HepG2 (cell line): Measurements from ENCODE around the gene AGAP1. TPM values are rescaled to one million over a fixed set of nuclear protein-coding genes. Genes with fewer than 3 reads are reported as not detected.
A peak's percentile ranks its signal among the peaks of the same experiment; 100 is the strongest.

Experiments
- CBX1 ChIP-seq: IDR thresholded peaks from one replicate; pipeline ENCODE4 v1.6.1; 2016; ENCODE audit warnings: antibody characterized with exemption, low read depth
- DNMT3B ChIP-seq: conservative IDR thresholded peaks from 2 replicates; pipeline ENCODE4 v1.6.1; 2016; ENCODE audit warnings: missing biosample characterization, control low read depth
- E2F5 ChIP-seq: sonication (generic); formaldehyde crosslinking; conservative IDR thresholded peaks from 2 replicates; pipeline ENCODE4 v1.4.0; 2020; ENCODE audit warnings: missing genetic modification reagents
- ETV6 ChIP-seq: sonication (generic); formaldehyde crosslinking; conservative IDR thresholded peaks from 2 replicates; pipeline ENCODE4 v1.4.0; 2020; ENCODE audit warnings: missing genetic modification reagents
- GATAD1 ChIP-seq: IDR thresholded peaks from 2 replicates; pipeline ENCODE4 v1.6.1; 2016; ENCODE audit warnings: missing genetic modification reagents, missing compliant biosample characterization
- GATAD2A ChIP-seq: IDR thresholded peaks from 2 replicates; pipeline ENCODE4 v1.6.1; 2016
- HOXD1 ChIP-seq: sonication (generic); formaldehyde crosslinking; IDR thresholded peaks from 2 replicates; pipeline ENCODE4 v1.5.0; 2020; ENCODE audit warnings: missing genetic modification reagents
- JUND ChIP-seq: sonication (generic); formaldehyde crosslinking; IDR thresholded peaks from 2 replicates; pipeline ENCODE4 v1.8.0; 2022; ENCODE audit warnings: mild to moderate bottlenecking, missing genetic modification reagents
- MED8 ChIP-seq: sonication (generic); formaldehyde crosslinking; IDR thresholded peaks from 2 replicates; pipeline ENCODE4 v1.8.1; 2023; ENCODE audit warnings: mild to moderate bottlenecking, missing genetic modification reagents; ENCODE audit not compliant: insufficient replicate concordance
- MEF2D ChIP-seq: sonication (generic); formaldehyde crosslinking; IDR thresholded peaks from 2 replicates; pipeline ENCODE4 v1.5.1; 2020; ENCODE audit warnings: mild to moderate bottlenecking, missing genetic modification reagents
- NR2F6 ChIP-seq, 2 experiments: IDR thresholded peaks; 2 replicates each; pipeline ENCODE4 v1.6.1; 2016; ENCODE audit warnings: antibody characterized with exemption in 1 of 2, mild to moderate bottlenecking in 1 of 2
- RARA ChIP-seq: IDR thresholded peaks from 2 replicates; pipeline ENCODE4 v1.6.1; 2016; ENCODE audit warnings: missing genetic modification reagents, missing compliant biosample characterization
- REL ChIP-seq: sonication (generic); formaldehyde crosslinking; conservative IDR thresholded peaks from 2 replicates; pipeline ENCODE4 v1.8.0; 2022; ENCODE audit warnings: mild to moderate bottlenecking, missing genetic modification reagents, moderate library complexity
- RELA ChIP-seq: sonication (generic); formaldehyde crosslinking; IDR thresholded peaks from 2 replicates; pipeline ENCODE4 v1.4.0; 2020; ENCODE audit warnings: missing genetic modification reagents
- SP4 ChIP-seq: sonication (generic); formaldehyde crosslinking; IDR thresholded peaks from 2 replicates; pipeline ENCODE4 v1.8.1; 2023; ENCODE audit warnings: mild to moderate bottlenecking, missing genetic modification reagents
- SRSF1 ChIP-seq: fragments of 200-400 bp; formaldehyde crosslinking; optimal IDR thresholded peaks from 2 replicates; pipeline ENCODE3; 2017; ENCODE audit warnings: mild to moderate bottlenecking, low read depth, low read length, moderate library complexity
- SRSF9 ChIP-seq: fragments of 200-400 bp; formaldehyde crosslinking; IDR thresholded peaks from 2 replicates; pipeline ENCODE4 v1.6.1; 2018; ENCODE audit warnings: borderline replicate concordance, mild to moderate bottlenecking, low read depth, low read length; ENCODE audit not compliant: insufficient read depth, poor library complexity, severe bottlenecking
- TAF1 ChIP-seq: sonication (generic); formaldehyde crosslinking; IDR thresholded peaks from 2 replicates; pipeline ENCODE4 v1.4.0; 2020; ENCODE audit warnings: missing genetic modification reagents
- TEAD2 ChIP-seq: sonication (generic); formaldehyde crosslinking; IDR thresholded peaks from 2 replicates; pipeline ENCODE4 v1.9.0; 2021; ENCODE audit warnings: missing genetic modification reagents
- ZMYM2 ChIP-seq: sonication (generic); formaldehyde crosslinking; IDR thresholded peaks from 2 replicates; pipeline ENCODE4 v1.8.0; 2022; ENCODE audit warnings: mild to moderate bottlenecking, missing genetic modification reagents
- ZNF101 ChIP-seq: sonication (generic); formaldehyde crosslinking; IDR thresholded peaks from 2 replicates; pipeline ENCODE4 v1.4.0; 2020; ENCODE audit warnings: mild to moderate bottlenecking, low read depth, missing genetic modification reagents, borderline replicate concordance
- ZNF138 ChIP-seq: sonication (generic); formaldehyde crosslinking; IDR thresholded peaks from 2 replicates; pipeline ENCODE4 v1.5.0; 2020; ENCODE audit warnings: mild to moderate bottlenecking, low read depth, missing genetic modification reagents
- ZNF256 ChIP-seq: sonication (generic); formaldehyde crosslinking; conservative IDR thresholded peaks from 2 replicates; pipeline ENCODE4 v1.4.0; 2020; ENCODE audit warnings: missing genetic modification reagents
- ZNF331 ChIP-seq: sonication (generic); formaldehyde crosslinking; IDR thresholded peaks from 2 replicates; pipeline ENCODE4 v1.4.0; 2020; ENCODE audit warnings: missing genetic modification reagents
- ZNF468 ChIP-seq: sonication (generic); formaldehyde crosslinking; IDR thresholded peaks from 2 replicates; pipeline ENCODE4 v1.8.0; 2022; ENCODE audit warnings: mild to moderate bottlenecking, moderate library complexity, missing genetic modification reagents
- ZNF558 ChIP-seq: sonication (generic); formaldehyde crosslinking; IDR thresholded peaks from 2 replicates; pipeline ENCODE4 v1.9.0; 2022; ENCODE audit warnings: mild to moderate bottlenecking, missing genetic modification reagents, borderline replicate concordance
- ZNF614 ChIP-seq: IDR thresholded peaks from 2 replicates; pipeline ENCODE4 v1.6.1; 2018; ENCODE audit warnings: missing biosample characterization, missing genetic modification reagents, inconsistent platforms, borderline replicate concordance
- polyA plus RNA-seq, 8 experiments: library from polyadenylated mRNA; depleted of rRNA in 3 of 8; stranded (reverse) in 7 of 8; unstranded in 1 of 8; fragments of >200 nt; fragmentation: Illumina TruSeq in 4 of 8; extraction: Trizol in 4 of 8; gene quantifications; 2 replicates each; pipeline versions ENCODE4 v1.2.1 to v1.2.3, GENCODE V29; 2011 to 2016; ENCODE audit warnings: low read depth in 4 of 8, missing spikeins in 1 of 8, mixed read lengths in 1 of 8; ENCODE audit not compliant: insufficient read depth in 1 of 8
- total RNA-seq, 5 experiments: library from RNA; depleted of rRNA; stranded (reverse); fragments of >200 nt; fragmentation: Illumina TruSeq; extraction: Trizol; gene quantifications; 2 replicates each; pipeline ENCODE4 v1.2.3, GENCODE V29; 2016; ENCODE audit warnings: low read depth in 1 of 5
- TF ChIP-seq, protein P1 (sequence below): sonication (generic); formaldehyde crosslinking; IDR thresholded peaks from 2 replicates; pipeline ENCODE4 v1.5.1; 2020; ENCODE audit warnings: missing genetic modification reagents, mild to moderate bottlenecking, borderline replicate concordance
- TF ChIP-seq, protein P2 (sequence below): IDR thresholded peaks from 2 replicates; pipeline ENCODE4 v1.6.1; 2016; ENCODE audit warnings: missing genetic modification reagents, missing compliant biosample characterization
- TF ChIP-seq, protein P3 (sequence below): sonication (generic); formaldehyde crosslinking; IDR thresholded peaks from 2 replicates; pipeline ENCODE4 v1.5.0; 2020; ENCODE audit warnings: missing genetic modification reagents

Gene AGAP1
- total and polyA plus RNA-seq, 2 of the 13 experiments (the other 11 are each of a cell fraction or from before 2014, with no cell fraction given), result 21.2 to 32.7 TPM

DNA sequence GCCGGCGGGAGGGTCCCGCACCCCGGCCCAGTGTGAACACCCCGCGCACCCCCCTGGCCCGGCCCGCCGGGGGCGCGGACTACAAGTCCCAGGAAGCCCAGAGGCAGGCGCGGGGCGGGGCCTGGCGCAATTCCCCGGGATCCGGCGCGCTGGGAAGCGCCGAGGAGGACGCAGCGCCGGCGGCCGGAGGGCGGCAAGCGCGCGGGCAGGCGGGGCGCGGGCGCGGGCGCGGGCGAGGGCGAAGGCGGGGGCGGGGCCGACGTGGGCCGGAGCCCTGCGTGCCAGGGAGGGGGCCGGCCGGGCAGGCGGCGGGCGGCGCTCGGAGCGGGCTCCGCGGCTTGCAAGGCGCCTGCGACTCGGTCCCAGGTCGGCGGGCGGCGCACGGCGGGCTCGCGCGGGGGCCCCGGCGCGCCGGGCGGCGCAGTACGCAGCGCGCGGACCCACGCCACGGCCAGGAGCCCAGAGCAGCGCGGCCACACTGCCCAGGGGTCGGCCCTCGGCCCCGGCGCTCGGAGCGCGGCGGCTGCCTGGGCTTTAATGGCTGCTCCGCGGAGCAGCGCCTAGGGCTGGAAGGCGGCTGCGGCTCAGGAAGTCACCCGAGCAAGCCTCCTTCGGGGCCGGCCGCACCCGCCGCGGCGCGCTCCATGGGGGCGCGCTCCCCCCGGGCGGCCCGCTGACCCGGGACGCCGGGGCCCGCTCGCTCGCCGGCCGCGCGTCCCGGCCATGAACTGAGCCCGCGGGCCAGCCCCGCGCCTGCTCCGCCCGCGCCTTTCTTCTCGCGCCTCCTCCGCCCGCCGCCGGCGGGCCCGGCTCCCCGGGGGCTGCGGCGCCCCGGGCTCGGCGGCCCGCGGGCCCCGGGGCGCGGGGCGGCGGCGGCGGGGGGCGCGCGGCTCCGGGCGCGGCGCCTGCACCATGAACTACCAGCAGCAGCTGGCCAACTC, at the start of gene AGAP1 (continued):
- no peak for TF ChIP-seq ZNF468 (CRISPR knock-in tag)
- TF ChIP-seq CBX1, result no peak
- no peak for TF ChIP-seq SRSF1
- TF ChIP-seq GATAD2A (CRISPR knock-in tag), result no peak
- TF ChIP-seq MEF2D (CRISPR knock-in tag), result no peak
- no peak for TF ChIP-seq ETV6 (CRISPR knock-in tag)
- TF ChIP-seq TAF1 (CRISPR knock-in tag), result peak; percentile 20; the same call in 1 of the 2 replicates
- no peak for TF ChIP-seq ZNF614 (CRISPR knock-in tag)
- no peak for TF ChIP-seq RELA (CRISPR knock-in tag)
- TF ChIP-seq ZNF256, result no peak
- TF ChIP-seq SP4, result peak; percentile 65; the same call in 1 of the 2 replicates
- TF ChIP-seq DNMT3B (CRISPR knock-in tag), result no peak
- no peak for TF ChIP-seq SRSF9
- TF ChIP-seq HOXD1 (CRISPR knock-in tag), result no peak; the same call in 1 of the 2 replicates
- no peak for TF ChIP-seq MED8
- TF ChIP-seq REL, result no peak
- no peak for TF ChIP-seq GATAD1 (CRISPR knock-in tag)
- no peak for TF ChIP-seq ZNF101 (CRISPR knock-in tag)
- no peak for TF ChIP-seq ZNF331 (CRISPR knock-in tag)
- no peak for TF ChIP-seq ZNF138 (CRISPR knock-in tag)
- TF ChIP-seq ZMYM2 (CRISPR knock-in tag), result no peak
- no peak for TF ChIP-seq ZNF558 (CRISPR knock-in tag)
- TF ChIP-seq TEAD2 (CRISPR knock-in tag), result no peak
- no peak for TF ChIP-seq JUND (CRISPR knock-in tag)
- TF ChIP-seq, protein P1, sequence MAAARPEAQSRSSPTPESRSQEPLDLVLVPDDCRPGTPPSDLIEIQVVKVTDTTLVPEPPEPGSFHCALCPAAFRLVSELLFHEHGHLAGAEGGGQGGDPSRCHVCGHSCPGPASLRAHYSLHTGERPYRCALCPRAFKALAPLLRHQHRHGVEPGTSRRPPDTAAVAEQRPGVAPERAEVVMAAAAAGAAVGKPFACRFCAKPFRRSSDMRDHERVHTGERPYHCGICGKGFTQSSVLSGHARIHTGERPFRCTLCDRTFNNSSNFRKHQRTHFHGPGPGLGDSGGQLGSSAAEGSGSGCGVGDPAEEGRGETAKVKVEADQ (CRISPR knock-in tag), result no peak
- no peak for TF ChIP-seq RARA (CRISPR knock-in tag)
- TF ChIP-seq, protein P2, sequence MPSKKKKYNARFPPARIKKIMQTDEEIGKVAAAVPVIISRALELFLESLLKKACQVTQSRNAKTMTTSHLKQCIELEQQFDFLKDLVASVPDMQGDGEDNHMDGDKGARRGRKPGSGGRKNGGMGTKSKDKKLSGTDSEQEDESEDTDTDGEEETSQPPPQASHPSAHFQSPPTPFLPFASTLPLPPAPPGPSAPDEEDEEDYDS, result 0 out of 2 replicates have a peak, but pooled peaks have one; percentile 11
- TF ChIP-seq, protein P3, sequence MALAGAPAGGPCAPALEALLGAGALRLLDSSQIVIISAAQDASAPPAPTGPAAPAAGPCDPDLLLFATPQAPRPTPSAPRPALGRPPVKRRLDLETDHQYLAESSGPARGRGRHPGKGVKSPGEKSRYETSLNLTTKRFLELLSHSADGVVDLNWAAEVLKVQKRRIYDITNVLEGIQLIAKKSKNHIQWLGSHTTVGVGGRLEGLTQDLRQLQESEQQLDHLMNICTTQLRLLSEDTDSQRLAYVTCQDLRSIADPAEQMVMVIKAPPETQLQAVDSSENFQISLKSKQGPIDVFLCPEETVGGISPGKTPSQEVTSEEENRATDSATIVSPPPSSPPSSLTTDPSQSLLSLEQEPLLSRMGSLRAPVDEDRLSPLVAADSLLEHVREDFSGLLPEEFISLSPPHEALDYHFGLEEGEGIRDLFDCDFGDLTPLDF (CRISPR knock-in tag), result peak; percentile 66
- TF ChIP-seq NR2F6 (IDR thresholded peaks at IDR 0.05), result no peak
- TF ChIP-seq NR2F6 (CRISPR knock-in tag; IDR thresholded peaks at IDR 0.05), result no peak
- no peak for TF ChIP-seq E2F5 (CRISPR knock-in tag)
